ENCODE measurements around the gene AGBL1.

AGBL1 gene

DNA sequence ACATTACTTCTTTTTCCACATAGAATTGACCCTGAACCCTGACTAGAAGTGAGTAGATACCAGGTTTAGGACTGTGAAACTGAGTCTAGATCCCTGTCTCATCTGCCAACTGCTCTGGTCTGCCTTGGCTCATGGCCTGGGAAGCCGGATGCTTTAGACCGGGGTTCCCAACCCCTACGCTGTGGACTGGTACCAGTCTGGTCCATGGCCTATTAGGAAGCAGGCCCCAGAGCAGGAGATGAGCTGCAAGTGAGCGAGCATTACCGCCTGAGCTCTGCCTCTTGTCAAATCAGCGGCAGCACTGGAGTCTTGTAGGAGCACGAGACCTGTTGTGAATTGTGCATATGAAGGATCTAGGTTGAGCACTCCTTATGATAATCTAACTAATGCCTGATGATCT is 734.2 kb downstream of the AGBL1 start:
- no peak for DNase-seq (ENCODE audit: low read depth)

DNA sequence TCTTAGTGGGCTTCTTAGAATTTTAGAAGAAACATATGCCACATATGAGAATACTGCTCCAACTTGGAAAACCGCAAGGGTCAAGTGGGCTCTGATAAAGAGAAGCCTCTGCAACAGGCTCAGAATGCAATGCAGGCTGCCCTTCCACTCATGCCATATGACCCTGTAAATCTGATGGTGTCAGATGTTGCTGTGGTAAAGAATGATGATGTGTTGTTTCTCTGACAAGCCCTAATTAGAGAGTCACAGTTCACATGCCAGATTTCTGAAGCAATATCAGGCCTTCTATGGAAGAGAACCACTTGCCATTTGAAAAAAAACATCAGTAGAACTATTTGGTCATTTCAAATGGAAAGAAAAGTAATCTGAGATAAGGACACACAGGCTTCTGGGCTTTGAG is 749.6 kb downstream of the AGBL1 start:
- DNase-seq (ENCODE audit: low read depth): no peak

DNA sequence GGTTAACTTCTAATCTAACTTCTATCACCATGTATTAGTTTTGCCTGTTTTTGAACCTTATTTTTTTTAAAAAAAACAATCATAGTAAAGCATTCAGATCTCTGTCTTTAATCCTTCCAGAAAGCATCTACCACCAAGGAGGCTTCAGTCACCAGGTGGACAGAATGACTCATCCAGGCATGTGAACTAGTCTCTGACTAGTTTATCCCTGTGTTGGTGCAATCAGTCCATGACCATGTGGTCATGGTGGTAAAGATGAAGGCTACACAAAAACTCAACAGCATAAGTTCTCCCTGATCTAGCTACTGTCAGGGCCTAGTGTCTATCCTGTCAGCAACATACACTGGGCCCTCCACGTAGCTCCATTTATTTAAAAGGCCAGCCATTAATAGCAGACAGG is 750.6 kb downstream of the AGBL1 start:
- DNase-seq (ENCODE audit: low read depth): no peak

DNA sequence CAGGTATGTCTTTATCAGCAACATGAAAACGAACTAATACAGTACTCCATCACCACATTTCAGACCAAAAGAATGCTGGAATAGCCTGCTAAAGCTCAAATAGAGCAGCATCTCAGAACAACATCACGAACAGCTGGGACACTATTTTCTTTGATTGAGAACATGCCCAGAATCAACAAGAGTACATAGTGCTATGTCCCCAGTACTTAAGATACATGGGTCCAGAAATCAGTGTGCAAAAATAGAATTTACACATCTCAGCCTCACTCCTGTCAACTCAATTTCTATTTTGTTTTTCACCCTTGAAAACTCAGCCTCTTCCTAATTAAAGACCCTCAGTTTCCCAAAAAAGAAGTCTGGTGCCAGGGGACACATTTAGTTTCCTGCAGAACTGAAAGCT is 753.9 kb downstream of the AGBL1 start:
- DNase-seq (ENCODE audit: low read depth): no peak

DNA sequence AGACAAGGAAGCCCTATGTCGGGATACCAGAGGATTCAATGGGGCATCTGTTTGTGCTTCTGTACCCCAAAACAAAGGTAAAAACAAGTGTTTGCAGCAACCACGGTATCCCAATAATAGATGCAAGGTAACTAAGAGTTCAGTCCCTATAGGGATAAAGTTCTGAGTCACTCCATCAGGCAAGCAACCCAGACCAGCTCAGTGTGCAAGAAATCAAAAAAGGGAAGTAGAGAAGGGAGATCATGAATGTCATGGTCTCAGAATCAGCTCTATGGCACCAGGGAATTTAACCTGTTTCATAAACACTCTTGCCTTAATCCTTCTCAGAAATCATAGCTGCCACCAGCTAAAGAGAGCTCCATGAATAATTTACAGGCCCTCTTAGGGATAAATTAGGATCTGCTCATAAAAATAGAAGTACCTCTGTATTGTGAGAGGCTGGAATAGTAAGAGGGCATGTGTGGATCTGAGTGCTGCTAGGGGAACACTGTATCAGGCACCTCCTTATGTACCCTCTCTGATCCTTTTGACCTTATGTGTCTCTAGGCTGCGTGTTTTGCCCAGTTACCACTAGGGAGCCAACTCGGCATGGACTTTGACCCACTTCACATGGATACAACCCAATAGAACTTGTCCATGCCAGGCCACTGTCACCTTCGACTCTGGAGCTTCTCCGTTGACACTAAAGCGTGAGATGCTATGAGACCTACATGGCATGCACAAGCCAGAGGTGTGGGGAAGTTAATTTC is 754.6 kb downstream of the AGBL1 start:
- DNase-seq (ENCODE audit: low read depth): no peak

DNA sequence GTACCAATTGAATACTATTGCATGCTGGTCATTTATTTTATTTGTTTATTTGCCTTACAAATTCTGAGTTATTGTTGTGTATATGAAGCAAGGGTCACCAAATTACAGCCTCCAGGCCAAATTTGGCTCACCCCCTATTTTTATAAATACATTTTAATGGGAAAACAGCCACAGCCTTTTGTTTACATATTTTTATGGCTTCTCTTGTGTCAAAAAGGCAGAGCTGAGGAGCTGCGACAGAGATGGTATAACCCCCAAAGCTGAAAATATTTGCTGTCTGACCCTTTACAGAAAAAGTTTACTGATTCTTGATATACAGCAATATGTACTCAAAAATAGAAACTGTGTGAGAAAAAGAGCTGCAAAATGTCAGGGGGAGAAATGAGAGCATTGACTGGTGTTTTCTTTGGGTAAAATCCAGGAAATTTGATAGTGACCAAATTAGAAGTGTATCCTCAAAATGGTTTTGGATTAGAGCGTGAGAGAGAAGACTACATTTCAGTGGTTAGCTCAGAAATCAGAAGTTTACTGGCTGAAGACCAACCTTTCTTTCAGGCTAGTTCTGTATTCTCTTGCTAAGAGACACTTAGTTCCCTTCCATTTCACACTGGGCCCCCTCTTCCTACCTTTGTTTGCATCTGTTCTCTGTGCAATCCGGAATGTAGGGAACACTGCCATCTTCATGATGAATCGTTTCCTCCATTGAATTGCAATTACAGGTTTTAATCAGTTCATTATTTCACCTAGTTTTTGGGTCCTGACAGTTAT is 757.8 kb downstream of the AGBL1 start:
- DNase-seq (ENCODE audit: low read depth): no peak

DNA sequence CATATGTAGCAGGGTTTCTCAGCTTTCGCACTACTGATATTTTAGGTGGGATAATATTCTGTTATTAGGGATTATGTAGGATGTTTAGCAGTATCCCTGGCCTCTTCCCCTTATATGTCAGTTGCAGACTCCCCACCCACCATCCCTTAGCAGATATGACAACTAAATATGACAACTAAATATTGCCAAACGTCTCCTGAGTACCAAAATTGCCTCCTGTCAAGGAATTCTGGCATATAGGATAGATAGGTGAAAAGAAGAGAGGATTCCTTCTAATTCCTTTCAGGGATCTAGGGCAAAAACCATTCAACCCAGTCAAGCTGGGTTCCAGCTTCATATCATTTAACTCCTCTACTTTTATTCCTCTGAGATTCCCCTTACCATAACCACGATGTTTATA is 759.8 kb downstream of the AGBL1 start:
- no peak for DNase-seq (ENCODE audit: low read depth)

DNA sequence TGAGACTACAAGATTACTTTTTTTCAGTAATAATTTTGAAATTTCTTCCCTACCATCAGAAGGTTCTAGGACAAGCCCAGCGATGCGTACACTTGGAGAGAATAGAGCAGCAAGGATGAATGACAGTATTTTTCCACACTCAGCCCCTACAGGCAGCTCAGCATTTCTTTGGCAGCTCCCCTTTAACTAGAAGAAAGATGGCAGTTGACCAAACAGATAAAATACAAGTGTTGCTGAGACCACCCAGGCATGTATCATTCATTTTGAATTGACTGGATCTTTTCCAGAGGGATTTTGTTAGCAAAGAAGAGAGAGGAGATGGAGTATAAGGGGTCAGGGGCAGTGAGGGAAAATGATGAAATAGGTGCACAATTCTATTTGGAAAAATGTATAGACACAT is 761.3 kb downstream of the AGBL1 start:
- no peak for DNase-seq (ENCODE audit: low read depth)

DNA sequence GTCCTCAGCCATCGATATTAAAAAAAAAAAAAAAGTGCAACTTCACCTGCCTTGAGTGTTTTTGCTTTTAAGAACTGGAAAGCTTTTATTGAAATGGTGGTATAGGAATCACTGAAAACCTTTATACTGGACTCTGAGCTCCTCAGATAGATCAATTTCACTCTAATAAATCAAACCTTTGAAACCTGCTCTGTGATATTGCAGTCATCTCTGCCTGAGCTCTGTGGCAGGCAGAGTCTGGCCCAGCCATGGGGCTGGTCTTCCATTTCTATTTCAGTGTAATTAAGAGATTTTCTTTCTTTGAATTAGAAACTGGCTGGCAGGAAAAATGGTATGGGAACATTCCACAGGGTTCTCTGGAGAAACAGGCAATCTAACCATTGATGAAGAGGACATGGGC is 762.5 kb downstream of the AGBL1 start:
- no peak for DNase-seq (ENCODE audit: low read depth)

DNA sequence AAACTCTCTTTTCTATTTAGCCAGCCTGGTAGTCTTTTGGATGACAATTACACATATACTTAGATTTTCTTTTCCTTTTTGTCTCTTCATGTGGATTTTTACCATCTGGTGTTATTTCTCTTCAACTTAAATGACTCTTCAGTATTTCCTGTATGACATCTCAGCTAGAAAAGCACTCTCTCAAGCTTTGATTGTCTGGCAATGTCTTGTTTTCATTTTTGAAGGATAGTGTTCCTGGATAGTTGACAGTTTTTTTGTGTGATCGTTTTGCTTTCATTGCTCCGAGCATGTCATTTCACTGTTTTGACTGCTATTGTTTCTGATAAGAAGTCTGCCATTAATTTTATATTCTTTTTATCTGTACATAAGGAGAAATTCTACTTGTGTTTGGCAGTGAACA is 766.4 kb downstream of the AGBL1 start:
- no peak for DNase-seq (ENCODE audit: low read depth)

DNA sequence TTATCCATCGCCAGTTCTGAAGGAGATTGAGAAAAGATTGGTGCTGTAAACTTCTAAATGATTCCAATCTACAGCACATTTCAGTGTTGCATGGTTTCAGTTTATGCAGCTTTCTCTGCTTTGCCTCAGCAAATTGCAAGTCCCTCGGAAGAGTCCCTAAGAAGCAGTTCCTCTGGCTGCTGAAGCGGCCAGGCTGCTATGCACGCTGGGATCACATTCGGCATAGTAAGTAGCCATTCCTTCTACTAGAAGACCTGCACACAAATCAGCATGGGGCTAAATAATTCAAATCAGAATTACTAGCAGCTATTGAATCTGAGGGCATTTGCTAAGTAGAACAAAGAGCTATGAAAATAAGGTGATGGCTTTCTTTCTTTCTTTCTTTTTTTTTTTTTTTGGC is 769.5 kb downstream of the AGBL1 start:
- no peak for DNase-seq (ENCODE audit: low read depth)

DNA sequence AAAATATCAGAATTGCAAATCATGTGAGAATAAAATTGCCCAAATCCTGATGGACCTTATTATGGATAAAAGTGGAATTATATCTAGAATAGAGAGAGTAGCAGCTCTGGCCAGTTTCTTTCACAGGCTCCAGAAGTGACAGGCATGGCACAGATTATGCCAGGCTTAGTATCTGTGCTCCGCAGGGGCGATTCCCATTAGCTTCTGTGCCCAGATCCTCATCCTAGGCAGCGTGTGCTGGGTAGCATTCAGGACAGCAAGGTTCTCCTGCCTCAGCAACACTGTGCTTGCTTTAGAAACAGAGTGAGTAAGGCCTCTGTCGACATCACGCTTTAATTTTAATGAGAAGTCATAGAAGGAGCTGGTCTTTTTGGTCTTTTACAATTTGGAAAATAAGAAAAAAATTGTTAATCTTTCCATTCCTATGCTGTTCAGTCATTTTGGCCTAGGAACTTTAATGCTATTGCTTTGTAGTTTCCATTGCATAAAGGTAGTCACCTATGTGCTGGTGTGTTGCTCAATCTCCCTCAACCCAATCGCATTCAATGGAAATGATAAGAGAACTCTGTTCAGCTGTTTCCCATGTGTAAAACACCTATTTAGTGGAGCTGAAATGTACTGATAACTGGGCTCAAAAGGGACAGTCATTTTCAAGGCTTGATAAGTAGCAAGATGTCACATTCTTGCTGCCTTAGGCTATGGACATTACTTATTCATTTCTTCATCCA is 770.1 kb downstream of the AGBL1 start:
- no peak for DNase-seq (ENCODE audit: low read depth)

DNA sequence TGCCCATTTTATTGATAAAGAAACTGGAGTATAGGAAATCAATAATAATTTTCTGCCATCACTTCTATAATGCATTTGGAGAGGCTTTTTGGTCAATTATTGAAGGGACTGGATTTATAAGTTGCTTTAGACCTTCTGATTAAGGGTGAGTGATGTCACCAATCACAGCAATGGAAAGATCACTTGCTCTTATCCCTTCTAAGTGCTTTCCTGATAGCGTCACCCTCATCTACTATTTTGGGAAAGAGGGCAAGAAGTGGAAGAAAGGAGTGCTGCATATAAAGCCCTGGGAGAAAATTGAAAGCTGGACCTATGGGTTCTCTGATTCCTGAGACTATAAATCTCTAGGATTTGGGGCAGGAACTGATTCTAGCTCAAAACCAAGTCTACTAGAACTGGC is 771.3 kb downstream of the AGBL1 start:
- no peak for DNase-seq (ENCODE audit: low read depth)

DNA sequence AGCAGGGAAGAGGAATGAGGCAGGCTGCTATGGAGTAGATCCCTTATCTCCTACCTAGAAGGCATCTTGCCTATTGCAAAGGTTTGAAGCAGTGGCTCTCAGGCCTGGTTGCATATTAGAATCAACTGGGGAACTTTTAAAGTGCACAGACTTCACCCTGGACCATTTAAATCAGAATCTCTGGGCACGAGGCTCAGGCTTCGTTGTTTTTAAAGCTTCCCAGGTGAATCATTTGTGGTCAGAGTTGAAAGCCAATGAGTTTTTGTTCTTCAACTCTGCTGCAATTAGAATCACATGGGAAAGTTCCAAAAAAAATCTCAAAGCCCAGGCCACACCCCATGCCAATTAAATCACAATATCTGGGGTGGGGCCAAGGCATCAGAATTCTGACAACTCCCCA is 773.1 kb downstream of the AGBL1 start:
- no peak for DNase-seq (ENCODE audit: low read depth)

DNA sequence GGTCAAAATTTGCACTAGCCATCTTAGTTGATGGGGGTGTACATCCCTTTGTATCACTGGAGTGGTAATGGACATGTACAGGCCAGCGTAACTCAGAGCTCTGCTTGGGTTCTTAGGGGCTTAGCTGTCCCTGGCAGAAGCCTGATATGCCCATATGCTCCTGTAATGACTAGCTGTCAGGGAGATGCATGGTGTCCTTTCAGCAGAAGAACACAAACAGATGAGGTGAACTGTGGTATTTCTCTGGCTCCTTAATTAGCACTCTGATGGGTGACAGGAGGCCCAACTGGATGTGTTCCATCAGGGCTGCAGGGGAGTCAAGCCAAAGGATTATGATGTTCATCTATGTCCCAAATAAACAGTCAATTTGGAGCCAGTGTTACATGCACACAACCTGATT is 774.5 kb downstream of the AGBL1 start:
- DNase-seq (ENCODE audit: low read depth): no peak

DNA sequence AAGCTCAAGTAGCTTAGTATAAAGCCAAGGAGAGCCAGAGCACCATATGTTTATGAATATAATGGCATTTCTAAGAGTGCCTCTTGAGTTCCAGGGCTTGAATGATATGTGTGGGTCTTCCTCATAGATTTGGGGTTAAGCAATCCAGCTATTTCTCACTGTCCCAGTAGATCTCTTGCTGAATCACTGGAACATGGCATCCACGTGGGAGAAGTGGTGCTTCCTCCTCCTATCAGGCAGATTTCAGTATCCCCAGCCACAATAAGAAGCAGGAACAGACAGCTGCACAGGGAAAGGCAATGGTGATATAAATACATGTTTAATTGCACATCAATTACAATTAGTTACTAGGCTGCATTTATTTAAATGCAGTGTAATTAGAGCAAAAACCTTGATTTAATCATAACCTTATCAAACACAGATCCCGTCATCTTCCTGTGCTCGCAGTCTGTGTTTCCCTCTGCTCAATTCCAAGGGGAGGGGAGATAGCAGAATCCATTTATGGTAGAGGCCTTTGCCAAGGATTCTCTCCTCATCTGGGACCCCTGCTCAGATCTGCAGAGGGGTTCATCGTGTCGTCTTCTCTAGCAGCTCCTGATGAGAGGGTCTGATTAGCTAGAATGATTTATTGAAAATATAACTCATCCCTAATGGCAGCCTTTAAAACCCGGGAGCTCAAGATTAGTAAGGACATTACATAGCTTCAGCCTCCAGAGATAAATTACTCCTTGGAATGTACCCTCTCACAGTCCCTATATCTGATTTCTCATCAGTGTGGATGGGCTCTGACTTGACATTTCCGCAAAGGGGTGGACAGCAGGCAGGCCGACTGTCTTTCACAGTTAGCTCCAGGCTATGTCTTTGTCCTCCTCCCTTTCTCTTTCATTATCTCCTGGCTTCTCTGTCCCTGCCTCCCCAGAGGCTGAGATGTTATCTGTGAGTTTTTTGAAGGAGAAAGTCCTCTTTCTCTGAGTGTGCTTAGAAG is 775.9 kb downstream of the AGBL1 start:
- no peak for DNase-seq (ENCODE audit: low read depth)

DNA sequence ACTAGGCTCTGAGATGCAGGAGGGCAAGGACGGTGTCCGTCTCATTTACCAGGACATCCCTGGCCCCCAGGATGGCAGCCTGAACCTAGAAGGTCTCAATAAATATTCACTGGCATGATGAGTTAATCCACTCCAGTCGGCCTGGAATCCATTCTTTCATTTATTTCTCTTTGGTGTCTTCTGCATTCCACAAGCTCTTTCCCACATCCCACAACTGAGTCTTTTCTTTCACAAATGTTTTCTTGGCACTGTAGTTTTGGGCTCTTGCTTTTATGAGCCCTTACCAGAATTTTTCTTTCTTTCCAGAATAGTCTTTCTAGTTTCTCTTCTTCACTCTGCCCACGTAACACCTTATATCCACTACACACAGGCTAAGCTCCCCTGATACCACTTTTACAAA is 778.0 kb downstream of the AGBL1 start:
- no peak for DNase-seq (ENCODE audit: low read depth)

DNA sequence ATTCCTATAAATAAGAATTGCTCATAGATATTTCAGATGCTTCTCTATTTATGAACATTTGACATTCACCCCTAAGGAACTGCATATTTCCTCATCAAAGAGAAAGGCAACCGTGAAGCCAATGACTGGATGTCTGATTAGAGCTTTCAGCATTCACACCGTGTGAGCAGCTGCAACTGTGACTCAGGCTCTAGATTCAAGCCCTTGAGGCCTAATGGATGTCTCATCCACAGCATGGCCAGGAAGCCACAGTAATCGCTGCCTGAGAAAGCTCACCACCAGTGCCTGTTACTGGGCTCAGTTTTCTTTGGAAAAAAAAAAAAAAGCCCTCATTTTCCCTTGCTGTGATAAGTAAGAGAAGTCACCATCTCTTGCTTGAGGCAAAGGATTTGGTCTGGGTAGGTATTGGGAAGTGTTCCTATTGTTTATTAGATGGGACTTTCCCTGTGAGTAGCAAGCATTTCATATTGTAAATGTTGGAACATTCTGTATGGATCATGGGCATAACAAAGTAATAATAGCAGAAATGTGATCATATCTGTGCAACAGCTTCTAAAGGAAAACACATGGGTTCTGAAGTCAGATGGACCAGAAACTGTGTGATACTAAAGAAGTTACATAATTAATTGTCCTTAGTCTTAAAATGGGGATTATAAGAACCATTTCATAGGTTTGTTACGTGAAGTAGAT is 783.7 kb downstream of the AGBL1 start:
- DNase-seq (ENCODE audit: low read depth): no peak

DNA sequence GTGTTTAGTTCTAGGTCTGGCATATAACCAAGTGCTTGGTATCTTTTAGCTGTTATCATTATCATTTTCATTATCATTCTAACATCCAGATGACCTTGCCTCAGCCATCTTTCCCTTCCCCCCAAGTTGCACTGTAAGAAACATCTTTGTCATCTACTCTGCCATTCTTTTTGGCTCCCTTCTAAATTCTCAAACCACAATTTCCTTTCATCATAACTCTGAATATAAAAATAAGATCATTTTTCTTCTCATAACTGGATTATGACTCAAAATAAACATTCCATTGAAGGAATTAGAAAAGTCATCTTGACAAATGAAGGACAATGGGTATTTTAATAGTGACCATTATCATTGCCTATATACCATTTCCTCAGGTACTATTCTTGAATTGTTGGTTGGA is 786.2 kb downstream of the AGBL1 start:
- no peak for DNase-seq (ENCODE audit: low read depth)

DNA sequence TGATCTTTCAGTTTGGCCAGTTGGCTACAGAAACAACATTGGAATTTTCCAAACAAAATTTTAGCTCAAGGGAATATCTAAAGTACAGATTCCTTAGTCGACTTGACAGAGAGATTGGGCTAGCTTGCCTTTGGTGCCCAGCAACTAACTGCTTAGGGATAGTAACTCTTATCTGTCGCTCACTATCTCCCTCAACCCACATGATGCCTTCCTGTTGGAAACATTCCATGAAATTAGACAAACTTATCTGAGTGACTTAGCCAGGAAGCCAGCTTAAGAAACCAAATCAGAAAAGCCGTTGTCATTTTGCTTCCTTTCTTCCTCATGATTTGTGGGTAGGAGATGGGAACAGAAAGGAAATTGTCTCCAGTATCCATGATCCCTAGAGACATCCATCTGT is 791.2 kb downstream of the AGBL1 start:
- DNase-seq (ENCODE audit: low read depth): no peak

DNA sequence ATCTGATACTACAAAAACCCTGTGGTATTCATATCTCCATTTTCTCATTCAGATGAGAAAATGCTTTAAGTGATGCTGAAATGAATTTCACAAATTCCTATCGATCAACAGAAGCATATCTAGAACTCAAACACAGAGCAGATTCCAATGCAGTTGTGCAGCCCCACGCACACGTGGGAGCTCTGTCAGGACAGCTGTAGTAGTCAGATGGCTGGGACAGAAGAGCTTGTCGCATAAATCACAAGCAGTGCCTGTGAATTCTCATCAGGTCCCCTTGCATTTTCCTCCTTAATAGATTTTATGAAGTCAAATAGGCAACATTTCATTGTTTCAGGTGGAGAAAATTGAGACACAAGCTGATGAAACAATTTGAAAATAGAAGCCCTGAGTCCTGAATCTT is 792.3 kb downstream of the AGBL1 start:
- no peak for DNase-seq (ENCODE audit: low read depth)

Data from activated T-helper 9 cell treated with anti-CD3 and anti-CD28 coated beads, Interleukin-2, amount 50 U/mL, for 16 hours (primary cell).